ENCODE results near the gene RPL35A. TPM values are rescaled to one million over a fixed set of nuclear protein-coding genes. Genes with fewer than 3 reads are reported as not detected.

The RPL35A gene
- total and polyA plus RNA-seq, 9 of the 15 experiments (the other 6 are each of a cell fraction or from before 2014, with no cell fraction given), result 1,475 to 2,942 (median 2,367) TPM

DNA sequence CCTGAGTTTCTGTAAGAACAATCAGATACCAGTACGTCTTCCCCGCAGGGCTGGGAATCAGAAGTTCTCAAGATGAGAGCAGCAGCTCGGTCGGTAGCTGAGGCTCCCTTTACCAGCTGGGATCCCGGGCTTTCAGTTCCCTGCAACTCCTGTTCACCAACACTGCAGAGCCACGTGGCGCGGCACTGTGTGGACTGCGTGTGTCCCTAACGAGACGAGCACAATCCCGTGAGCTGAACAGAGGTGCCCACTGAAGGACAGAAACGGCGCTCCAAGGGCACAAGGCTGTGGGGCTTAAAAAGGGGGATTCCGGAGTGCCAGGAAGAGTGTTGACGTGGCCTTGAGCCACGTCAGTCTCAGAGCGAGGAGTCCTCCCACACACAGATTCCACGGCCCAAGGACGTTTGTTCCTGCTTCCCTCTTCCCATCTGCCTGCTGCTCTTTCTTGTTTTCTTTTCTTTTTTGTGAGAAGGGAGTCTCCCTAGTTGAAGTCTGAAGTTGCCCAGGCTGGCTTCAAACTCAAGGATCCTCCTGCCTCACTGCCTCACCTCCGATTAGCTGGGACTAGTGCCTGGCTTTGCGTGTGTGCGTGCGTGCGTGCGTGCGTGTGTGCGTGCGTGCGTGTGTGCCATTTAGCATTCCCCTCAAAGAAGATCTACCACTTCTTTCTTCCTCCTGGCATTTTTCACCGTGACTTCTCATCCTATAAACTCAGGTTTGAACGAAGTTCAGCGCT is 37.1 kb upstream of the RPL35A start:
- peak; percentile 44 for FAIRE-seq
- H3K9me1 ChIP-seq (ENCODE audit: control insufficient read depth, insufficient read depth, low read length), result no peaks in the 10 kb centered on the region
- in situ Hi-C loops (cut with MboI) (no loop called here), intact Hi-C loops (cut with micrococcal nuclease) (no loop called here)
- H3K9me3 ChIP-seq (replicated peaks; ENCODE audit: control insufficient read depth, insufficient read depth, low read depth, low read length), result 0 out of 2 replicates have a peak, but pooled peaks cover 1% of the 10 kb centered on the region
- CTCF ChIA-PET (ENCODE audit: low intra/inter-chr PET ratio), result interaction anchor here (0.6 kb wide), 1 partner anchor 110 kb away, joined by 4 read pairs; no protein-coding TSS in a partner anchor
- H3K36me3 ChIP-seq (ENCODE audit: control insufficient read depth, insufficient read depth, low read length), result no peaks in the 10 kb centered on the region
- H4K20me1 ChIP-seq (replicated peaks; ENCODE audit: control insufficient read depth, insufficient read depth, low read length), result no peaks in the 10 kb centered on the region
- H3K27me3 ChIP-seq (ENCODE audit: control insufficient read depth in 2 of 2, insufficient read depth in 2 of 2, low read length in 2 of 2), result no peaks in the 10 kb centered on the region
- H3K4me3 ChIP-seq, result no peak overlapping the region
- no peak overlapping the region for H3K4me2 ChIP-seq (ENCODE audit: insufficient read depth, low read length)
- peak overlapping the region; percentile 51 for H2AFZ ChIP-seq (ENCODE audit: low read depth, low read length)
- no TSS peak for BruUV-seq (replicated peaks)
- H3K4me1 ChIP-seq (replicated peaks in 1 of 2; ENCODE audit: control insufficient read depth in 2 of 2, insufficient read depth in 2 of 2, low read length in 2 of 2), result peaks cover 0 to 6% of the 10 kb centered on the region in 2 experiments; a peak in 2 of 5 replicates
- H3K27ac ChIP-seq (ENCODE audit: extremely low read depth, low read depth, low read length), result no peak overlapping the region
- 66% methylated on average over 32 of the region's 33 CpGs for WGBS (ENCODE audit: insufficient coverage, low coverage, missing lambda C conversion rate)
- DNase-seq (ENCODE audit: extremely low read depth in 1 of 4, low spot score in 3 of 4), result no peak
- H3K9ac ChIP-seq (ENCODE audit: insufficient read depth in 1 of 2, low read depth in 2 of 2, low read length in 2 of 2), result peak overlapping the region in 1 of 2 experiments; percentile 37; a peak in 2 of 4 replicates
- H3K79me2 ChIP-seq (ENCODE audit: control insufficient read depth, insufficient read depth, low read length), result no peaks in the 10 kb centered on the region
- no peak; the same call in 2 of the 3 replicates for ATAC-seq
- POLR2A ChIA-PET, result interaction anchor here (1.1 kb wide), 1 partner anchor 40 kb away, joined by 4 read pairs; no protein-coding TSS in a partner anchor
- TF ChIP-seq SP2 (IDR thresholded peaks at IDR 0.05; ENCODE audit: extremely low read depth, low read depth, low read length, poor library complexity, severe bottlenecking) (no peak), FOXA1 (IDR thresholded peaks at IDR 0.05; ENCODE audit: borderline replicate concordance) (no peak), MIER1 (IDR thresholded peaks at IDR 0.05; ENCODE audit: low read depth) (no peak), MEF2D (tag; conservative IDR thresholded peaks at IDR 0.05; ENCODE audit: low read depth) (no peak)
- TF ChIP-seq, protein P1, sequence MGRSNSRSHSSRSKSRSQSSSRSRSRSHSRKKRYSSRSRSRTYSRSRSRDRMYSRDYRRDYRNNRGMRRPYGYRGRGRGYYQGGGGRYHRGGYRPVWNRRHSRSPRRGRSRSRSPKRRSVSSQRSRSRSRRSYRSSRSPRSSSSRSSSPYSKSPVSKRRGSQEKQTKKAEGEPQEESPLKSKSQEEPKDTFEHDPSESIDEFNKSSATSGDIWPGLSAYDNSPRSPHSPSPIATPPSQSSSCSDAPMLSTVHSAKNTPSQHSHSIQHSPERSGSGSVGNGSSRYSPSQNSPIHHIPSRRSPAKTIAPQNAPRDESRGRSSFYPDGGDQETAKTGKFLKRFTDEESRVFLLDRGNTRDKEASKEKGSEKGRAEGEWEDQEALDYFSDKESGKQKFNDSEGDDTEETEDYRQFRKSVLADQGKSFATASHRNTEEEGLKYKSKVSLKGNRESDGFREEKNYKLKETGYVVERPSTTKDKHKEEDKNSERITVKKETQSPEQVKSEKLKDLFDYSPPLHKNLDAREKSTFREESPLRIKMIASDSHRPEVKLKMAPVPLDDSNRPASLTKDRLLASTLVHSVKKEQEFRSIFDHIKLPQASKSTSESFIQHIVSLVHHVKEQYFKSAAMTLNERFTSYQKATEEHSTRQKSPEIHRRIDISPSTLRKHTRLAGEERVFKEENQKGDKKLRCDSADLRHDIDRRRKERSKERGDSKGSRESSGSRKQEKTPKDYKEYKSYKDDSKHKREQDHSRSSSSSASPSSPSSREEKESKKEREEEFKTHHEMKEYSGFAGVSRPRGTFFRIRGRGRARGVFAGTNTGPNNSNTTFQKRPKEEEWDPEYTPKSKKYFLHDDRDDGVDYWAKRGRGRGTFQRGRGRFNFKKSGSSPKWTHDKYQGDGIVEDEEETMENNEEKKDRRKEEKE (IDR thresholded peaks at IDR 0.05; ENCODE audit: borderline replicate concordance in 1 of 2, control insufficient read depth in 1 of 2, low read depth in 2 of 2, low read length in 1 of 2), result no peak

Measured in K562 (cell line).